ENCODE data around the gene SEMA3D.
"Not testable (repeated sequence)": the region's sequence is repeated elsewhere in the genome, so short reads cannot be mapped to it uniquely, and the experiment has no call there.

SEMA3D gene

DNA sequence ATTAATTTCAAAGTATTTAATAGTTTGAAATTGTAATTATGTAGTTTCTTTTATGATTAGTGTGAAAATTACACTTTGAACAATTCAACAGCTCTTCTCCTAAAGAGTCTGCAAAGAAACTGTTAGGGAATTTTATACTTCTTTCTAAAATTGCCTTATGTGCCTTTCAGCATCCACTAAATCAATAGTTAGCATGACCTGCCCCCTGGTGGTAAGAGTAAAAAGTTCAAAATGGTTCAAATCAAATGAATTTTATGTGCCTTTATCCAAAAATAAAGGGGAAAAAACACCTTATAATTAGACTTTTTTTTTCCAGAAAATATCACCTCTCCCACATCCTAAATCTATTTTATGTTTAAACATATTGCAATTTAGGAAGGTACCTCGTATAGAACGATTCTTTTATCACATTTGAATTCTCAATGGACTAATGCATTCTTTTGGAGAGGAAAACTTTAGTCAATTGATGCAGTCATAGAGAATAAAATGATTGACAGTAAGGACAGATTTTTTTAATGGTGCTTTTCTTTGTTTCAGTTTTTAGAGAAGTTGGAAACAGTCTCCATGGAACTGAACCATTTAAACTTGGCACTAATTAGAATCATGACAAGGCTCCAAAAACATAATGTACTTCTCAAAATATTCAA lies 163.7 kb downstream of the SEMA3D start:
- DNase-seq: peak; percentile 72

DNA sequence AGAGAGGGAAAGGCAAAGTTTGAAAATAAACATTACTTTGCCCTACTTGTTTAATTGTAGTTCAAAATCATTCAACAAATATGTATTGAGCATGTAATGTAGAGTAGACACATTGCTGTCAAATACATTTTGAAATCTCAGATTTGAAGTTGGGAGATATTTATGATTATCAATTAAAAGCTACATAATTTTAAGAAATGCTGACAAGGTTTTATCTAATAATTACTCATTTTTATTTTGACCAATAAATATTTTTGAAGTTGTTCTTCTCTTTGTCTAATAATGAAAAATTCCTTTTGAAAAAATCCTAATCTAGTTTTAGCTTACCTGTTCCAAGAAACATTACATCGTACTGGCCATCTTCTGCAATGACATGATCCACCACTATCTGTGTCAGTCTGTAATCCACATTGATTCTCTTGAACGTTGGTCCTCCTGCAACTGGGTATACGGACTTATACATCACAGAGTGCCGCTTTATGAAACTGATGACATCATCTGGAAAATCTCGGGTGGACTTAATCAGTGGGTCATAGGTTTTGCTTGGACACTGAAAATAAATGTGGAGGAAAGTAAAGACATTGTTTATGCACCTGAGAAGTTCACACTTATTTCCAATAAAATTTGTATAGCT lies 164.7 kb downstream of the SEMA3D start:
- no peak for DNase-seq

DNA sequence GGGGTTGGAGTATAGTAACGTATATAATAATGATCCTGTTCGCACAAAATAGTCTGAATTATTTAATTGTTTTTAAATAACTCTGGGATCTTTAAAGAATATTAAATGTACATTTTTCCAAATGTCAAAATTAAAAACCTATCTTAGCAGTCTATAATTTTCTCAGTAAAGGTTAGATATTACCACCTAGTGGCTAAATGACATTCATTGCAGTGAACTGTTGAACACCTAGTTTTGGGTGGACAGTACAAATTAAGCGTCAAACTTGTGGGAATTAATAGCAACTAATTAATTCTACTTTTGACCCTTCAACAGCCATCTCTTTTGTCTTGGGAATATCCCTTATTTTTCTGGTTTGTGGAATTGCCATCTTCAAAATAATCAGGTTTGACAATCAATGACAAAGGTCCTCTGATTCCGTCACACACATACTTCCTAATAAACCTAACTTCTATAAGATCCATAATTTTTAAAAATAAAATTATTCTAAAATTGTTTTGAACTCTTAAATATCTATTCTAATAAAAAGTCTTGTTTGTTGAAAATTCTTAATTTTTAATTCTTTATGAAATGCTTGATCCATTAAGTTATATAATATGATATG lies 165.7 kb downstream of the SEMA3D start:
- DNase-seq: peak; percentile 20

DNA sequence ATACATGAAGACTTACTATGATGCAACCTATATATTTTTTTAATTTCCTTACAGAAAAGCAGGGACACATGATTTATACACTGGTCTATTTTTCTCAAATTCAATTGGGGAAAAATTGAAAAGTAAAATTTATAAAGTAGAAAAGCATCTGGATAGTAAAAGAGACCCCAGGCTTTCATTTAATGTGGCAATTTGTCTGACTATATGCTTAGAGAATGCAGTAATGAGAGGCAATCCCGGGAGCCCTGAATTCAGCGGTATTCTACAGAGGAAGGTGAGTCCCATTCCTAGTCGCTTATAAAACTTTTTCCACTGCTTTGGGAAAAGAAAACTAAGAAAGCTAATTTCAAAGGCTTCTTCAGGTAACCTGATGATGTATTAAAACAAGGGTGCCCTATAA lies 167.1 kb downstream of the SEMA3D start:
- no peak for DNase-seq

DNA sequence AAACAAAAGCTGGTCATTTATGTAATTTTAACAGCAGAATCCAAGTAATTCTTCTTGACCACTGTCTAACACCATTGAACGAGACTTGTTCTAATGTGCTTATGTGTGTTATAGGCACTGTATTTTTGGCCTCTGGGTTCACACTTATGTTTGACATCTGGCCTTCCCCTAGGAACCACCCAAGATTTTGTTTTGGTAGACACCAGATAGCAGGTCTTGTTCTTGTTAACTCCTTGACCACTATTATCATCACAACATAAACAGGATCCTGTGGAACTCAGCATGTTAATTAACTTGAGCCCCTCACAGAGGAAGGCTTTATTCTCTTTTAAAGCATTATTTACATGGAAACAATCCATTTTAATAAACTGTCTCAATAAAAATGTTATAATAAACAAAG lies 167.7 kb downstream of the SEMA3D start:
- DNase-seq: no peak

DNA sequence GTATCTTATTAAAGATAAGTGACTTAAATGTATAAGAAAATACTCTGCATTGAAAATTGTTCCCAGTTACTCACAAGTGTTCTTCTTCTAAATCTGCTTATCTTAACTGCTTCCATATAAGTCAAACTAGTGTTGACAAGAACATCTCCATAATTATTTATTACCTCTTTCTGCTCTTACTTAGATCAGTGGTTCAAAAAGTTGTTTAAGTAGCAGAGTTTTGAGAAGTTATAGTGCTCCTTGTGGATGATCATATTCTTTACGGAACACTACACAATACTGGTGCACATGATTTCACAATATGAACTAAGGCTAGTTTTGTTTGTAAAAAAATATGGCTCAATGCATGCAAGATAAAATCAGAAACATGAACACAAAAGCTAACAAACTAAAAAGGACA lies 168.4 kb downstream of the SEMA3D start:
- DNase-seq: no peak

DNA sequence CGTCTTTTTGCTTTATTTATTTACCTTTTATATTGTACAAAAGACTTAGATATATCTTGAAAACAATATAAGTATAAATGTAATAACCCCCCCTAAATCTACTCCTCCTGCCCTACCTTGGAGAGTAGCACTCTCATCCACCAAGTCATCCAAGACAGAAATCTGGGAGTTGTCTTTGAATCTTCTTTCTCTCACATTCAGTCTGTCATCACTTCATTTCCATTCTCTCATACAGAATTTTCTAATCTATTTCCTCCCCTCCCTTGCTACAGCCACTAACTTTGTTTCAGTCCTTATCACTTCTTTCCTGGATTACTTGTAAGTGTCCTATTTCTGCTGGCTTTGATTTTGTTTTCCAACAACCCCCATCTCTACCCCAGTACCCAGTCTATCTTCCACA lies 170.6 kb downstream of the SEMA3D start:
- DNase-seq: no peak

DNA sequence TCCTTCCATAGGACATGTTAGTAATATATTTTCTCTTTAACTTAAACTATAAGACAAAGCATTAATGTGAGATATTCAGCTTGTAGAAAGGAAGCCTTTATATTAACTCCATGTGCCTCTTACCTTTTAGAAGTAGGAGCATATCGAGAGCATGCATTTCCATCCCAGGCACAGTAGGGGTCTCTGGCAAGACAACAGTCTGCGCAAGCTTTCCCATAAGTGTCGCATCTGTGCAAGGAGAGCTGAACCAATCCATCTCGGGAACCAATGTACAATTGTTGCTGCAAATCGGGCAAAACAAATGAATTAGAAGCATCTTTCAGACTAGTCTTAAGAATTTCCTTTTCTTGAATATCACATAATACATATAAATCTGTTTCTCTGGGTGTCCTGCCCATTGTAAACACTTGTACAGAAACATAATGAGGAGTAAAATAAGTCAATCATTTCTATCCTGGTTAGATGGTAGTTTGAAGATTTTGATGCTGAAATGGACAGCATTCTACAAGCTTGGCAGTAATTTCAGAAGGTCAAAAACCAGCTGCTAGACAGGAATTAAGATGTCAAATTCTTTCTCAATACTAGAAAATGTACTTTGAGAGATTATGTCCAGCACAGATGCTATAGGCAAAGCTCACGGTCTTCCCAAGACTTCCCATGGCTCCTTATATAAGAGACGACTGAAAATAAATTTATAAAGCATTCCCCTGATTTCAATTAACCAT lies 171.8 kb downstream of the SEMA3D start:
- peak; percentile 2 for DNase-seq

DNA sequence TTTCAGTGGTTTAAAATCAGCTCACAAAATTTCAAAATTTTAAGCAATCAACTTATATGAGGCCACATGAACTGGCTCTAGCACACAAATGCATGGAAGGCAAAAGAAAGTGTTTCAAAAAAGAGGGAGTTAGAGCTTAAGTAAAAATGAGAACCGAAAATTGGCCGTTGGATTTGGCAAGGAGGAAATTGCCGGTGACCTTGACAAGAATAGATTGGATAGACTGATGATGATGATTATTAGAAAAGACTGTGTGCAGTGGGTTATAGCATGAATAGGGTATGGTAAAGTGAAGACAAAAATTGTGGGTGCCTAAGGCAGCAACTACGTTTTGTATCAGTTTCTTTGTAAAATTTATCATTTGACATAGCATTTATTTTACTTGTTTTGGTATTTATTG lies 175.7 kb downstream of the SEMA3D start:
- no peak for DNase-seq

DNA sequence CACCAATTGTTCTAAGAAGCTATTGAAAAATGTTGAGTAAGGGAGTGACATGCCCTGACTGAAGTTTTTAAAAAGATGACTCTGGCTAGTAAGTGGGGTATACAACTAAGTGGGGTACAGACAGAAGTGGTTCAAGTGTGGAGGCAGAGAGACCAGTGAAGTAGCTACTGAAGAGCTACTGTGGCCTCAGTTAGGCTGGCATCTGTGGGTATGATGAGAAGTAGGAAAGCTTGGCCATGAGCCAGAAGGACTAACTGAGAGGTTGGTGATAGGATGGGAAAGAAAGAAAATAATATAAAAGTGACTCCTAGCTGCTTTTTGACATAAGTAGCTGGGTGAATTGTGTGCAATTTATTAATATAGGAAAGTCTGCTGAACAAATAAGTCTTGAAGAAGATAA lies 176.6 kb downstream of the SEMA3D start:
- DNase-seq: no peak

DNA sequence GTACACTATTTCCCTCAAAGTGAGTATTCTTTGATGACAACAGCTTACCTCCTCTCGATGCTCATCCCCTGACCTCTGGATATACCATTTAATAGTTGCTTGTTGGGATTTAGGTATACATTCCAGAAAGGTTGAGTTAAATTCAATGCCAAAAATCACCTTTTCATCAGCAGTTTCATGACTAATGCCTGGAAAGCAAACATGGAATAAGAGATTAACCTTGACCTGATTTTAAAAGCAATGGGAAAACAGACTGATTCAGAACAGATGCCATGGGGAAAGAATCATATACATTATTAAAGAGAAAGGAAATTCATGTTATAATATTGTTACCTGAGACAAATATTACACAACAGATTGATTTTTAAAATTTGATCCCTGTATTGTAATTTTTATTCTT lies 180.1 kb downstream of the SEMA3D start:
- no peak for DNase-seq

DNA sequence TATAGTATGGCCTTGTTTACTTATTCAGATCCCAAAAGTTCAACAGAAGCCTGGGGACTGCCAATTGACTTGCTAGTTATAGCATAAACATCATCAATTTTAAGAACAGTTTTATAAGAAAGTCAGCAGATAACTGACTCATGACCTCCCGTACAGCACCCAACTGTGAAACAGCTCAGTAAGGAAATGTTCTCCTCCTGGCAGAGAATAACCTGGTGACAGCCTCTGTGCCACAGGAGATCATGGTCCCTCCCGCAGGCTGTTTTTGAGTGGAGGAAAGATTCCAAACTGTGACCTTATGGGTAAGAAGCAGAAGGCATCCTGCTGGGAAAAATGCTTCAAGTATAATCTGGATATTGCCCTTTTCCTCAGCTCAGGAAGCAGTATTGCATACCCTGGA lies 182.5 kb downstream of the SEMA3D start:
- DNase-seq: no peak

DNA sequence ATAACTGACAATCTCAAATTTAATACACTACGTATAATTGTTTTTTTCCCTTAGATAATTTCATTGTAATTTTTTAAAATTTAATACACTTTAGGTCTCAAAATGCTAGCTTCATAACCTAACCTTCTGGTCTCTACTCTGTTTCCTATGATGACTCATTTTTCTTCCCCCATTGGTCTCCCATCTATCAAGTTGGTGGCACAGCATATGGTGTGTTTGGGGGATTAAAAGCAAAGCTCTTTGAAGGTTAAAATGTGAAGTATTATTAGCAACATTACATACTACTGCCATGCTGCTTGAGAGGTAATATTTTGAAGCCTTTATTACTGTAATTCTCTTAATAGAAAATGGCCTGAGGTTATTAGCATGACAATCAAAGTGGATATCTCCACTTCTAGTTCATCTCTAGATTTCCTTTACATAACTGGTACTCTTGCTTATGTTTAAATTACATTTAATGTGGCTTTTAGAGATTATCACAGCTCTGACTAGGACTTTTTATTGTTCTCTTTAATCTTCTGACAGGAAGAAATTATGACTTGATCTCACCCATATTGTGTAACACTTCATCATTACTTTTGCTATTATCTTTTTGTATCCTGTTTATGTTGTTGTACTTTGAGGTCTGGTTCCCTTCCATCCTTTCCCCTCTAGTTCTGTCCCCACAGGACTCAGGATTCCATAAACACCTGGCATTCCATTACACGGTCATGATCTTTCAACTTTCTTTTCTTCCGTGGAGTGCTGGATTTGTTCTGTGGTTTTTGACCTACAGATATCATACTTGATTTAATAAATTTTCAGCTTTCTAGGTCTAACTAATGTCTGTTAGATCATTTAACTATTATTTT lies 185.1 kb downstream of the SEMA3D start:
- DNase-seq: no peak

DNA sequence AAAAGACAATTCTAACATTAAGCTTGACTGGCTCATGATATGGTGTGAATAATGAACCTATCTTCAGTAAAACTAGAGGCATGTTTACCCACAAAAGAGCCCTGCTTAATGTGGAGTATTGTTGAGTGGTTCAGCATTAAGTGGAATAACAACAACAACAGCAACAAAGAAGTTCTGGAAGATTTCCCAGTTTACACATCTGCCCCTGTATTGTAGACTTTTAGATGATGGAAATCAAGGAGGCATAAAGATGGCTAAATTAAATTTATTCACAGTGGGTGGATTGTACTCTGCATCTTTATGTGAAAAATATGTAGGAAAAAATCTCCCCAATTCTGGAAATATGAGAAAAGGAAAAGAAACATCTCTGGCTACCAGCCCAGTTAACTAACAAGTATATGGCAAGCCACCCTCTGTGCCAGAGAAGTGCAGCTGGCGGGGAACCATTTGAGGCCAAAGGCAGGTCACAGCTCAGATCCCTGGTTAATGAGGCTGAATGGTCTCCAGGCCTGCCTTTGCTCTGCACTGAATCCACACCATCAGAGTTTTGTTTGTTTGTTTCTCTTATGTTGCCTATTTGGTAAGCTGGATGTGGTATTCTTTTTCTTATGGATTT lies 186.0 kb downstream of the SEMA3D start:
- no peak for DNase-seq

DNA sequence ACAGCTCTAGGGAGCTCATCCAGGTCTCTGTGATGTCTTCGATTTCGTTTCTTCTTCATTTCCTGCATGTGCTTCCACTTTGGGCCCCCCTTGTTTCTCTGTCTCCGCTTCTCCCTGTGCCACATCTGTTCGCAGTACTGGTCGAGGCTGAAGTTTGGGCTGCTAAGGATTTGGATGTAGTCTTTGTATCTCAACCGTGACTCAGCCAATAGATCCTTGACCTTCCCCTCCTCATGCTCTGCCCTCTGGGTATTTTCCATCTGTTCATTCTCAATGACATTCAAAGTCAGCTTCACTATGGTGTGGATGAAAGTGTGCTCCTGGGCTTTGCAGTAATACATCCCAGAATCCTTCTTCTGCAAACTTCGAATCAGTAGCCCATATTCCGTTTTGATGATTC lies 187.4 kb downstream of the SEMA3D start:
- no peak for DNase-seq

DNA sequence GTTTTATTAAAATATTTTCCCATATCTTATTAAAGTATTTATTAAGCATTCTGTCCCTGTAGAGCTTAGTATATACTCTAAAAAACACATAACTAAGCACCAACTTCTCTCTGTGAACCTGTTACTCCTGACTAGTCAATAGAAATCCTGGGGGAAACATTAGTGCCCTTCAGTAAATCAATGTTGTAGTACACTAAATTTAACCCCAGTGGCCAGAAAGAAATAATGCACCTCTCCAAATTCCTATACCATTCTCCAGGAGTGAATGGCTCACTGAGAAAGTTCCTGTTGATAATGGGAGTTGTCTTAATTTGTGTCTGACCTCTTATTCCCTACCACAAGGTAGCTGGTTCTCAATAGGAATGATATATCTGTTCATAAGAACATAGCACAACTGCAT lies 188.2 kb downstream of the SEMA3D start:
- no peak for DNase-seq

DNA sequence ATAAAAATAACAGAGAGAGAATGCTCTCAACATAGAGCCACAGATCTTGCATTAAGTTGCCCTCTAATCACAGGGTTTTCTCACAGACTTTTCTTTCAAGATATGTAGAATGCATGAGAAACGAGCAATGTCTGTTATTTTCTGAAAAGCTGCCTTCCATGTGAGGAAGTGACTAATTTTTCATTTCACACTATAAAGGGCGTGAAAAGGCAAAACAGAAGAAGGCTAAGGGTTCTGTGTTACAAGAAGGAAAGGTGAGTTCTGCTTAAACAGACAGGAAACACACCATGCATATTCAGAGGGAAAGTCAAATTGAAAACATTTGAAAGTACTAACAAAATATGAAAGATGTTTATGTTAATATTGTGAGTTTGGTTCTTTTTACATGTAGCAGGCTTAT lies 189.2 kb downstream of the SEMA3D start:
- no peak for DNase-seq

DNA sequence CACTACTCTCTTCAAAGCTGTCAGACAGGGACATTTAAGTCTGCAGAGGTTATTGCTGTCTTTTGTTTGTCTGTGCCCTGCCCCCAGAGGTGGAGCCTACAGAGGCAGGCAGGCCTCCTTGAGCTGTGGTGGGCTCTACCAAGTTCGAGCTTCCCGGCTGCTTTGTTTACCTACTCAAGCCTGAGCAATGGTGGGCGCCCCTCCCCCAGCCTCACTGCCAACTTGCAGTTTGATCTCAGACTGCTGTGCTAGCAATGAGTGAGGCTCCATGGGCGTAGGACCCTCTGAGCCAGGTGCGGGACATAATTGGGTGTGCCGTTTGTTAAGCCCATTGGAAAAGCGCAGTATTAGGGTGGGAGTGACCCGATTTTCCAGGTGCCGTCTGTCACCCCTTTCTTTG lies 193.9 kb downstream of the SEMA3D start:
- not testable (repeated sequence) for DNase-seq

DNA sequence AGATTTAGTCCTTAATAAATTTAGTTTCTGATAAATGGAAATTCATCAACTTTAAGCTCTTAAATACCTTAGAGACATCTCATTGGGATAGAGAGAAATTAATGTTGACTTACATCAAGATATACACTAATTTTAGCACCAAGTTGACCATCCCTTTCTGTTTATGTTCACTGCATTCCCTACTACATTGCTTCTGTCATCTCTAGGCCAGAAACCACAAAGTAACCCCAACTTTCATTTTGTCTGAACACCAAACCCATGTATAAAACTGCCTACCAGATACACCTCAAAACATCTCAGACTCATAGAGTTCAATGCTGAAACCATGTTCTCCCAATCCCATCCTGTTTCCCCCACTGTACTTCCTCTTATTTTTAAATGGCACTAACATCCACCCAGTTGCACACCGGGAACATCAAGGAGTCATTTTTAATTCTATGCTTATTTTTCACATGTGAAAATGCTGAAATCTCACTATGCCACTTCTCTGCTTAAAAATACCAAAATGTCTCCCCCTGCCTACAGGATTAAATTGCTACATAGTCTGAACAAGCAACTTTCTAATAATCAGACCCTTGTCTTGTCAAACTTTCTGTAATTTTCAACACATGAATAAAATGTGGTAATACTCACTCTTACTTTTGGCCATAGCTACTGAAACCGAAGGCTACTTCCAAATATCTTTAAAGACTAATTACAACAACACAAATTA lies 201.6 kb downstream of the SEMA3D start:
- no peak for DNase-seq

DNA sequence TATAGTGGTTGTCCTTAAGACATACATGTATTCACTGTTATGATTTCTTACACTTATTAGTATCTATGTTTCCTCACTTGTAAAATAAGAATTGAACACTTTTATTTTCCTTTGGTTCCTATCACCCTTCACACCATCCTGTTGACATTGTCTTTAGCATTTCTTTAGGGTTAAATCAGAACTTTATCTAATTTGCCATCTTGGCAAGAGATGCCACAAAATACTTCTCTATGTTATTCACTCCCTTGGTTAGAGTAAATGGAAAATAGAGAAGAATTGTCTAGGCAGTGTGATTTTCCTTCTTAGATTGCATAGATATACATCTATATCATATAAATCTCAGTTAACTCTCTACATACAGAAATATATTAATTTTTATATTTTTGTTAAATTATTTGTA lies 204.7 kb downstream of the SEMA3D start:
- no peak for DNase-seq

DNA sequence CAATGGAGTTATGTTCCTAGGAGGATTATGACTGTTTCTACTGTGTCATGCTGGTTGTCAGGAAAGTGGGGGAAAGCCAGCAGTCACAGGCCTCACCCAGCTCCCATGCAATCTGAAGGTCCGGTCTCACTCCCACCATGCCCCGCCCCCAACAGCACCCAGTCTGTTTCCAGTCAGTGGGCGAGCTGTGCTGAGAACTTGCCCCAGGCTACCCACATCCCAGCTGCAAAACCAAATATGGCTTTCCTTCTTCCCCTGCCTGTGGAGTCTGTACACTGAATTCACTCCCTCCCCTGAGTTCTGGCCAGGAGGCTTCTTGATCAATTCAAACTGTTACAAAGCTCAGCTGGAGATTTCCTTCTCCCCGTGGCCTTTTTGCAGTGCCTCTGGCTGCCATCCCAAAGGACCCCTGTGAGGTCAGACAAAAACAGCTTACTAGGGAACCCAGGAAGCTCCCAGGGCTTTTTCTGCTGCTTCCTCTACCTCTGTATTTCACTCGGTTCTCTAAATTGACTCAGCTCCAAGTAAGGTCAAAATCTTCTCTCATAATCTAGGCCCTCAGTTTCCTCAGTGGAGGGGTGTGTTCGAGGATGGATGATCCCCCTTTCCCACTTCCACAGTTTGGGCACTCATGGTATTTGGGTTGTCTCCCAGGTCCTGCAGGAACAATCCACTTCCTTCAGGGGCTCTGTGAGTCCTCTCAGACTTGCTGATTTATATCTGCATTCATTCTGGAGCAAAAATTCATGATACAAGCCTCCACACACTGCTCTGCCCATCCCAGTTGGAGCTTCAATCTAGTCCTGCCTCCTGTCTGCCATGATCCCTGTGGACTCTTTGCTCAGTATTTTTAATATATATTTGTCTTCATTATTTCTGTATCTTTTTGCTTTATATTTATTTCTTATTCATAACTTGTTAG lies 205.5 kb downstream of the SEMA3D start:
- no peak for DNase-seq

All from hematopoietic multipotent progenitor cell treated with erythropoietin and hydrocortisone succinate and interleukin-3 and kit ligand, for 4 days (in vitro differentiated cells).